WTC11 (cell line): ENCODE data around the gene ZNF613. TPM values are rescaled to one million over a fixed set of nuclear protein-coding genes. Genes with fewer than 3 reads are reported as not detected.

Experiments
- CBFB ChIP-seq: sonication (generic); formaldehyde crosslinking; IDR thresholded peaks from 2 replicates; pipeline ENCODE4 v1.8.1; 2022; ENCODE audit warnings: mild to moderate bottlenecking, low read depth, missing genetic modification reagents
- CREB1 ChIP-seq: sonication (generic); formaldehyde crosslinking; IDR thresholded peaks from 2 replicates; pipeline ENCODE4 v1.8.0; 2023; ENCODE audit warnings: mild to moderate bottlenecking, missing genetic modification reagents
- ELF4 ChIP-seq: sonication (generic); formaldehyde crosslinking; IDR thresholded peaks from 2 replicates; pipeline ENCODE4 v1.8.1; 2022; ENCODE audit warnings: low read depth, mild to moderate bottlenecking, moderate library complexity, missing genetic modification reagents
- ESRRA ChIP-seq: sonication (generic); formaldehyde crosslinking; IDR thresholded peaks from 2 replicates; pipeline ENCODE4 v1.8.1; 2022; ENCODE audit warnings: mild to moderate bottlenecking, missing genetic modification reagents, borderline replicate concordance
- FOXK1 ChIP-seq: sonication (generic); formaldehyde crosslinking; IDR thresholded peaks from 2 replicates; pipeline ENCODE4 v1.8.0; 2022; ENCODE audit warnings: mild to moderate bottlenecking, moderate library complexity, missing genetic modification reagents
- GABPB1 ChIP-seq: sonication (generic); formaldehyde crosslinking; IDR thresholded peaks from 2 replicates; pipeline ENCODE4 v1.8.1; 2023; ENCODE audit warnings: mild to moderate bottlenecking, missing genetic modification reagents
- GRHL2 ChIP-seq: fragments of 250-450 bp; sonication (Bioruptor Pico); IDR thresholded peaks from 2 replicates; pipeline ENCODE4 v1.8.0; 2022; ENCODE audit warnings: mild to moderate bottlenecking, moderate library complexity; ENCODE audit not compliant: insufficient replicate concordance, severe bottlenecking
- IRF2 ChIP-seq: sonication (generic); formaldehyde crosslinking; IDR thresholded peaks from 2 replicates; pipeline ENCODE4 v1.8.0; 2022; ENCODE audit warnings: low read depth, missing genetic modification reagents, borderline replicate concordance
- JUN ChIP-seq: sonication (generic); formaldehyde crosslinking; IDR thresholded peaks from 2 replicates; pipeline ENCODE4 v1.8.0; 2023; ENCODE audit warnings: mild to moderate bottlenecking, missing genetic modification reagents
- MYBL2 ChIP-seq: sonication (generic); formaldehyde crosslinking; IDR thresholded peaks from 2 replicates; pipeline ENCODE4 v1.8.1; 2023; ENCODE audit warnings: mild to moderate bottlenecking, moderate library complexity, missing genetic modification reagents
- SMAD3 ChIP-seq: sonication (generic); formaldehyde crosslinking; IDR thresholded peaks from 2 replicates; pipeline ENCODE4 v1.8.0; 2022; ENCODE audit warnings: missing genetic modification reagents, mild to moderate bottlenecking, borderline replicate concordance
- TEAD4 ChIP-seq: sonication (generic); formaldehyde crosslinking; IDR thresholded peaks from 2 replicates; pipeline ENCODE4 v1.8.0; 2022; ENCODE audit warnings: mild to moderate bottlenecking, missing genetic modification reagents
- ZBTB21 ChIP-seq: sonication (generic); formaldehyde crosslinking; IDR thresholded peaks from 2 replicates; pipeline ENCODE4 v1.8.1; 2023; ENCODE audit warnings: mild to moderate bottlenecking, missing genetic modification reagents, borderline replicate concordance
- ZNF263 ChIP-seq: sonication (generic); formaldehyde crosslinking; IDR thresholded peaks from 2 replicates; pipeline ENCODE4 v1.8.1; 2022; ENCODE audit warnings: low read depth, mild to moderate bottlenecking, moderate library complexity, missing genetic modification reagents
- ZNF416 ChIP-seq: fragments of 250-450 bp; sonication (Bioruptor Pico); IDR thresholded peaks from 2 replicates; pipeline ENCODE4 v1.9.0; 2021; ENCODE audit warnings: mild to moderate bottlenecking, inconsistent platforms
- ZNF671 ChIP-seq: fragments of 250-450 bp; sonication (Bioruptor Pico); IDR thresholded peaks from 2 replicates; pipeline ENCODE4 v1.8.0; 2021; ENCODE audit warnings: mild to moderate bottlenecking
- total RNA-seq: library from RNA; stranded (reverse); gene quantifications from 3 replicates; pipeline ENCODE4 v1.2.3, GENCODE V29; 2021
- TF ChIP-seq, protein P1 (sequence below): fragments of 250-450 bp; sonication (Bioruptor Pico); IDR thresholded peaks from 2 replicates; pipeline ENCODE4 v1.8.0; 2021; ENCODE audit warnings: mild to moderate bottlenecking
- TF ChIP-seq, protein P2 (sequence below): sonication (generic); formaldehyde crosslinking; IDR thresholded peaks from 2 replicates; pipeline ENCODE4 v1.8.1; 2023; ENCODE audit warnings: mild to moderate bottlenecking, missing genetic modification reagents
- TF ChIP-seq, protein P3 (sequence below): sonication (generic); formaldehyde crosslinking; IDR thresholded peaks from 2 replicates; pipeline ENCODE4 v1.8.1; 2023; ENCODE audit warnings: mild to moderate bottlenecking, missing genetic modification reagents, borderline replicate concordance
- TF ChIP-seq, protein P4 (sequence below): fragments of 250-450 bp; sonication (Bioruptor Pico); IDR thresholded peaks from 2 replicates; pipeline ENCODE4 v1.9.0; 2021; ENCODE audit warnings: mild to moderate bottlenecking
- TF ChIP-seq, protein P5 (sequence below): sonication (generic); formaldehyde crosslinking; IDR thresholded peaks from 2 replicates; pipeline ENCODE4 v1.8.0; 2022; ENCODE audit warnings: missing genetic modification reagents
- TF ChIP-seq, protein P6 (sequence below): sonication (generic); formaldehyde crosslinking; IDR thresholded peaks from 2 replicates; pipeline ENCODE4 v1.8.1; 2022; ENCODE audit warnings: missing genetic modification reagents, borderline replicate concordance

ZNF613 gene
- total RNA-seq, 1 experiment from 2014 or later, result 13.7 TPM

DNA sequence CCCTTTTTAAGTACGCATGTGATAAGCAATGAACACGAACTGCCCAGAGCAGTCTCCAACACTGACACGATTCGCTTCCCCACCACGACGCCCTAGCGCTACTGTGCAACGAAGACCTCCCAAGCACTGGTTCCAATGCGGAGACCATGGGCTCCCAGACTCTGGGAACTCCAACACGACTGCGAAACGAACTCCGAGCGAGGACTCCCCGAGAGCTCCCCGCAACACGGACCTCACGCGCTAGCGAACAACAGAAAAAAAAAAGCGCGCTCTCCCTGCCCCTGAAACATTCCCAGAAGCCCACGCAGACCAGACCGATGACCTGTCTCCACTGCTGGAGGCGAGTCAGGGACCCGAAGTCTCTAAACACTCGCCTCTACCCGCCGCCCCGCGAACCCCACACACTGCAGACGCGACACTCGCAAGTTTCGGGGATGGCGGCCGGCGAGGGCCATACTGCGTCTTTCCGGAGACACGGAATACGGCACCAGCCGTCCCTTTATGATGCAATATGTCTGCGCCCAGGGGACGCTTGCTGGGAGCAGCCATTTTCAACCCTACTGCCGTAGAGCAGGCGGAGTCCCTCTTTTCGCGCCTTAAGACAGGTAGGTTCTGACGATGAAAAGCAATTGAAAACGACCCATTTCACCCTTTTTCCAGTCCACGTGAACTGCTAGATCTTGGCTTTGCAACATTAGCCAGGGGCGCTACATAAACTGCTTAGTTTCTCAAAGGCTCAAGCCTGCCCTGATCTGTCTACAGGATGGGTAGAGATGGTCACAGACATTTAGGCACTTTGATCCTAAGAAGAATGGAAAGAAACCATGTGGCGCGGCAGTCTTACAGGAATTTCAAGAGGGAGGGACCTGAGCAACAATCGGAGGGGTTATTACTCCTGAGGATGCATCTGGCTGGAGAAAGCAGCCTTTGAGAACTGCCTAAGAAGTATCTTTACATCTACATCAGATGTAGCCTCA is 39.5 kb upstream of the ZNF613 start, which contains the start of gene ZNF577 (continued):
- TF ChIP-seq IRF2, result no peak
- TF ChIP-seq MYBL2 (CRISPR knock-in tag), result no peak
- no peak for TF ChIP-seq GABPB1
- no peak for TF ChIP-seq SMAD3 (CRISPR knock-in tag)
- no peak for TF ChIP-seq ZNF263
- no peak for TF ChIP-seq TEAD4 (CRISPR knock-in tag)
- TF ChIP-seq, protein P1, sequence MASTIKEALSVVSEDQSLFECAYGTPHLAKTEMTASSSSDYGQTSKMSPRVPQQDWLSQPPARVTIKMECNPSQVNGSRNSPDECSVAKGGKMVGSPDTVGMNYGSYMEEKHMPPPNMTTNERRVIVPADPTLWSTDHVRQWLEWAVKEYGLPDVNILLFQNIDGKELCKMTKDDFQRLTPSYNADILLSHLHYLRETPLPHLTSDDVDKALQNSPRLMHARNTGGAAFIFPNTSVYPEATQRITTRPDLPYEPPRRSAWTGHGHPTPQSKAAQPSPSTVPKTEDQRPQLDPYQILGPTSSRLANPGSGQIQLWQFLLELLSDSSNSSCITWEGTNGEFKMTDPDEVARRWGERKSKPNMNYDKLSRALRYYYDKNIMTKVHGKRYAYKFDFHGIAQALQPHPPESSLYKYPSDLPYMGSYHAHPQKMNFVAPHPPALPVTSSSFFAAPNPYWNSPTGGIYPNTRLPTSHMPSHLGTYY (CRISPR knock-in tag), result peak; percentile 88; the same call in 1 of the 2 replicates
- TF ChIP-seq ZNF416, result peak; percentile 68
- TF ChIP-seq, protein P2, sequence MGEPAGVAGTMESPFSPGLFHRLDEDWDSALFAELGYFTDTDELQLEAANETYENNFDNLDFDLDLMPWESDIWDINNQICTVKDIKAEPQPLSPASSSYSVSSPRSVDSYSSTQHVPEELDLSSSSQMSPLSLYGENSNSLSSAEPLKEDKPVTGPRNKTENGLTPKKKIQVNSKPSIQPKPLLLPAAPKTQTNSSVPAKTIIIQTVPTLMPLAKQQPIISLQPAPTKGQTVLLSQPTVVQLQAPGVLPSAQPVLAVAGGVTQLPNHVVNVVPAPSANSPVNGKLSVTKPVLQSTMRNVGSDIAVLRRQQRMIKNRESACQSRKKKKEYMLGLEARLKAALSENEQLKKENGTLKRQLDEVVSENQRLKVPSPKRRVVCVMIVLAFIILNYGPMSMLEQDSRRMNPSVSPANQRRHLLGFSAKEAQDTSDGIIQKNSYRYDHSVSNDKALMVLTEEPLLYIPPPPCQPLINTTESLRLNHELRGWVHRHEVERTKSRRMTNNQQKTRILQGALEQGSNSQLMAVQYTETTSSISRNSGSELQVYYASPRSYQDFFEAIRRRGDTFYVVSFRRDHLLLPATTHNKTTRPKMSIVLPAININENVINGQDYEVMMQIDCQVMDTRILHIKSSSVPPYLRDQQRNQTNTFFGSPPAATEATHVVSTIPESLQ, result no peak
- TF ChIP-seq, protein P3, sequence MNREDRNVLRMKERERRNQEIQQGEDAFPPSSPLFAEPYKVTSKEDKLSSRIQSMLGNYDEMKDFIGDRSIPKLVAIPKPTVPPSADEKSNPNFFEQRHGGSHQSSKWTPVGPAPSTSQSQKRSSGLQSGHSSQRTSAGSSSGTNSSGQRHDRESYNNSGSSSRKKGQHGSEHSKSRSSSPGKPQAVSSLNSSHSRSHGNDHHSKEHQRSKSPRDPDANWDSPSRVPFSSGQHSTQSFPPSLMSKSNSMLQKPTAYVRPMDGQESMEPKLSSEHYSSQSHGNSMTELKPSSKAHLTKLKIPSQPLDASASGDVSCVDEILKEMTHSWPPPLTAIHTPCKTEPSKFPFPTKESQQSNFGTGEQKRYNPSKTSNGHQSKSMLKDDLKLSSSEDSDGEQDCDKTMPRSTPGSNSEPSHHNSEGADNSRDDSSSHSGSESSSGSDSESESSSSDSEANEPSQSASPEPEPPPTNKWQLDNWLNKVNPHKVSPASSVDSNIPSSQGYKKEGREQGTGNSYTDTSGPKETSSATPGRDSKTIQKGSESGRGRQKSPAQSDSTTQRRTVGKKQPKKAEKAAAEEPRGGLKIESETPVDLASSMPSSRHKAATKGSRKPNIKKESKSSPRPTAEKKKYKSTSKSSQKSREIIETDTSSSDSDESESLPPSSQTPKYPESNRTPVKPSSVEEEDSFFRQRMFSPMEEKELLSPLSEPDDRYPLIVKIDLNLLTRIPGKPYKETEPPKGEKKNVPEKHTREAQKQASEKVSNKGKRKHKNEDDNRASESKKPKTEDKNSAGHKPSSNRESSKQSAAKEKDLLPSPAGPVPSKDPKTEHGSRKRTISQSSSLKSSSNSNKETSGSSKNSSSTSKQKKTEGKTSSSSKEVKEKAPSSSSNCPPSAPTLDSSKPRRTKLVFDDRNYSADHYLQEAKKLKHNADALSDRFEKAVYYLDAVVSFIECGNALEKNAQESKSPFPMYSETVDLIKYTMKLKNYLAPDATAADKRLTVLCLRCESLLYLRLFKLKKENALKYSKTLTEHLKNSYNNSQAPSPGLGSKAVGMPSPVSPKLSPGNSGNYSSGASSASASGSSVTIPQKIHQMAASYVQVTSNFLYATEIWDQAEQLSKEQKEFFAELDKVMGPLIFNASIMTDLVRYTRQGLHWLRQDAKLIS (CRISPR knock-in tag), result peak; percentile 92
- no peak for TF ChIP-seq GRHL2 (CRISPR knock-in tag)
- TF ChIP-seq ZNF671 (CRISPR knock-in tag), result 0 out of 2 replicates have a peak, but pooled peaks have one; percentile 63
- TF ChIP-seq, protein P4, sequence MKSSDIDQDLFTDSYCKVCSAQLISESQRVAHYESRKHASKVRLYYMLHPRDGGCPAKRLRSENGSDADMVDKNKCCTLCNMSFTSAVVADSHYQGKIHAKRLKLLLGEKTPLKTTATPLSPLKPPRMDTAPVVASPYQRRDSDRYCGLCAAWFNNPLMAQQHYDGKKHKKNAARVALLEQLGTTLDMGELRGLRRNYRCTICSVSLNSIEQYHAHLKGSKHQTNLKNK (CRISPR knock-in tag), result no peak; the same call in 1 of the 2 replicates
- no peak for TF ChIP-seq ELF4 (CRISPR knock-in tag)
- TF ChIP-seq CREB1 (CRISPR knock-in tag), result 0 out of 2 replicates have a peak, but pooled peaks have one; percentile 68
- TF ChIP-seq JUN (CRISPR knock-in tag), result no peak
- no peak for TF ChIP-seq ESRRA
- TF ChIP-seq, protein P5, sequence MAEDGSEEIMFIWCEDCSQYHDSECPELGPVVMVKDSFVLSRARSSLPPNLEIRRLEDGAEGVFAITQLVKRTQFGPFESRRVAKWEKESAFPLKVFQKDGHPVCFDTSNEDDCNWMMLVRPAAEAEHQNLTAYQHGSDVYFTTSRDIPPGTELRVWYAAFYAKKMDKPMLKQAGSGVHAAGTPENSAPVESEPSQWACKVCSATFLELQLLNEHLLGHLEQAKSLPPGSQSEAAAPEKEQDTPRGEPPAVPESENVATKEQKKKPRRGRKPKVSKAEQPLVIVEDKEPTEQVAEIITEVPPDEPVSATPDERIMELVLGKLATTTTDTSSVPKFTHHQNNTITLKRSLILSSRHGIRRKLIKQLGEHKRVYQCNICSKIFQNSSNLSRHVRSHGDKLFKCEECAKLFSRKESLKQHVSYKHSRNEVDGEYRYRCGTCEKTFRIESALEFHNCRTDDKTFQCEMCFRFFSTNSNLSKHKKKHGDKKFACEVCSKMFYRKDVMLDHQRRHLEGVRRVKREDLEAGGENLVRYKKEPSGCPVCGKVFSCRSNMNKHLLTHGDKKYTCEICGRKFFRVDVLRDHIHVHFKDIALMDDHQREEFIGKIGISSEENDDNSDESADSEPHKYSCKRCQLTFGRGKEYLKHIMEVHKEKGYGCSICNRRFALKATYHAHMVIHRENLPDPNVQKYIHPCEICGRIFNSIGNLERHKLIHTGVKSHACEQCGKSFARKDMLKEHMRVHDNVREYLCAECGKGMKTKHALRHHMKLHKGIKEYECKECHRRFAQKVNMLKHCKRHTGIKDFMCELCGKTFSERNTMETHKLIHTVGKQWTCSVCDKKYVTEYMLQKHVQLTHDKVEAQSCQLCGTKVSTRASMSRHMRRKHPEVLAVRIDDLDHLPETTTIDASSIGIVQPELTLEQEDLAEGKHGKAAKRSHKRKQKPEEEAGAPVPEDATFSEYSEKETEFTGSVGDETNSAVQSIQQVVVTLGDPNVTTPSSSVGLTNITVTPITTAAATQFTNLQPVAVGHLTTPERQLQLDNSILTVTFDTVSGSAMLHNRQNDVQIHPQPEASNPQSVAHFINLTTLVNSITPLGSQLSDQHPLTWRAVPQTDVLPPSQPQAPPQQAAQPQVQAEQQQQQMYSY (CRISPR knock-in tag), result no peak
- TF ChIP-seq ZBTB21 (CRISPR knock-in tag), result no peak
- 0 out of 2 replicates have a peak, but pooled peaks have one; percentile 28 for TF ChIP-seq CBFB
- no peak for TF ChIP-seq FOXK1
- TF ChIP-seq, protein P6, sequence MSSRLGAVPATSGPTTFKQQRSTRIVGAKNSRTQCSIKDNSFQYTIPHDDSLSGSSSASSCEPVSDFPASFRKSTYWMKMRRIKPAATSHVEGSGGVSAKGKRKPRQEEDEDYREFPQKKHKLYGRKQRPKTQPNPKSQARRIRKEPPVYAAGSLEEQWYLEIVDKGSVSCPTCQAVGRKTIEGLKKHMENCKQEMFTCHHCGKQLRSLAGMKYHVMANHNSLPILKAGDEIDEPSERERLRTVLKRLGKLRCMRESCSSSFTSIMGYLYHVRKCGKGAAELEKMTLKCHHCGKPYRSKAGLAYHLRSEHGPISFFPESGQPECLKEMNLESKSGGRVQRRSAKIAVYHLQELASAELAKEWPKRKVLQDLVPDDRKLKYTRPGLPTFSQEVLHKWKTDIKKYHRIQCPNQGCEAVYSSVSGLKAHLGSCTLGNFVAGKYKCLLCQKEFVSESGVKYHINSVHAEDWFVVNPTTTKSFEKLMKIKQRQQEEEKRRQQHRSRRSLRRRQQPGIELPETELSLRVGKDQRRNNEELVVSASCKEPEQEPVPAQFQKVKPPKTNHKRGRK (CRISPR knock-in tag), result no peak
